Liver (tissue), 9 donors: Measurements from ENCODE around the gene MRPL3. TPM values are rescaled to one million over a fixed set of nuclear protein-coding genes. Genes with fewer than 3 reads are reported as not detected.

Experiments used
- DNase-seq: peaks from one replicate; pipeline ENCODE4 v3.0.0-alpha.2; 2017; ENCODE audit warnings: low spot score
- H3K27ac ChIP-seq, 2 donors: one replicate each; pipeline ENCODE4 v1.7.0; 2013; ENCODE audit warnings: inconsistent platforms in 2 of 2, low read length in 2 of 2, control low read depth in 1 of 2, low read depth in 1 of 2, mild to moderate bottlenecking in 1 of 2
- H3K27me3 ChIP-seq, 4 donors: one replicate each; pipeline versions ENCODE4 v1.6.1 to v1.7.0; 2013; ENCODE audit warnings: low read length in 3 of 4, inconsistent platforms in 1 of 4, mild to moderate bottlenecking in 1 of 4, moderate library complexity in 1 of 4; ENCODE audit not compliant: control insufficient read depth in 4 of 4, insufficient read depth in 4 of 4
- H3K36me3 ChIP-seq, 4 donors: one replicate each; pipeline versions ENCODE4 v1.6.1 to v1.7.0; 2013; ENCODE audit warnings: low read length in 3 of 4, mild to moderate bottlenecking in 3 of 4, low read depth in 1 of 4, moderate library complexity in 1 of 4; ENCODE audit not compliant: control insufficient read depth in 4 of 4, insufficient read depth in 3 of 4
- H3K4me1 ChIP-seq, 4 donors: one replicate each; pipeline versions ENCODE4 v1.6.1 to v1.7.0; 2013; ENCODE audit warnings: low read length in 3 of 4, mild to moderate bottlenecking in 3 of 4, moderate library complexity in 1 of 4; ENCODE audit not compliant: control insufficient read depth in 4 of 4, insufficient read depth in 4 of 4
- H3K4me3 ChIP-seq, 3 donors: one replicate each; pipeline versions ENCODE4 v1.6.1 to v1.7.0; 2013; ENCODE audit warnings: low read length in 3 of 3, control low read depth in 1 of 3, low read depth in 1 of 3, mild to moderate bottlenecking in 1 of 3
- H3K9ac ChIP-seq, 2 donors: one replicate each; pipeline ENCODE4 v1.7.0; 2013; ENCODE audit warnings: low read length in 2 of 2, mild to moderate bottlenecking in 2 of 2, moderate library complexity in 2 of 2, control low read depth in 1 of 2, low read depth in 1 of 2
- H3K9me3 ChIP-seq, 4 donors: one replicate each; pipeline versions ENCODE4 v1.6.1 to v1.7.0; 2013; ENCODE audit warnings: low read length in 3 of 4; ENCODE audit not compliant: control insufficient read depth in 4 of 4
- ATF3 ChIP-seq: IDR thresholded peaks from 2 replicates; pipeline ENCODE4 v1.6.1; 2016; ENCODE audit warnings: antibody characterized with exemption
- EGR1 ChIP-seq, 2 donors: IDR thresholded peaks; 2 replicates each; pipeline ENCODE4 v1.6.1; 2016 to 2018; ENCODE audit warnings: antibody characterized with exemption in 2 of 2, low read depth in 2 of 2
- FOXA2 ChIP-seq: IDR thresholded peaks from 2 replicates; pipeline ENCODE4 v1.6.1; 2016; ENCODE audit warnings: antibody characterized with exemption
- GABPA ChIP-seq, 2 donors: IDR thresholded peaks in 1 of 2; conservative IDR thresholded peaks in 1 of 2; 2 replicates each; pipeline ENCODE4 v1.6.1; 2016; ENCODE audit warnings: antibody characterized with exemption in 2 of 2, mild to moderate bottlenecking in 1 of 2, moderate library complexity in 1 of 2
- HNF4A ChIP-seq, 2 donors: conservative IDR thresholded peaks; 2 replicates each; pipeline ENCODE4 v1.6.1; 2016; ENCODE audit warnings: antibody characterized with exemption in 2 of 2, mild to moderate bottlenecking in 2 of 2
- JUND ChIP-seq, 2 donors: IDR thresholded peaks; 2 replicates each; pipeline ENCODE4 v1.6.1; 2016; ENCODE audit warnings: antibody characterized with exemption in 2 of 2
- MAX ChIP-seq: IDR thresholded peaks from 2 replicates; pipeline ENCODE4 v1.6.1; 2016; ENCODE audit warnings: antibody characterized with exemption
- NR2F2 ChIP-seq: IDR thresholded peaks from 2 replicates; pipeline ENCODE4 v1.6.1; 2016; ENCODE audit warnings: antibody characterized with exemption
- RAD21 ChIP-seq, 2 donors: IDR thresholded peaks; 2 replicates each; pipeline ENCODE4 v1.6.1; 2016; ENCODE audit warnings: antibody characterized with exemption in 2 of 2, mild to moderate bottlenecking in 2 of 2
- REST ChIP-seq: IDR thresholded peaks from 2 replicates; pipeline ENCODE4 v1.6.1; 2016; ENCODE audit warnings: antibody characterized with exemption, mild to moderate bottlenecking
- SP1 ChIP-seq: IDR thresholded peaks from 2 replicates; pipeline ENCODE4 v1.6.1; 2018; ENCODE audit warnings: antibody characterized with exemption, mild to moderate bottlenecking
- YY1 ChIP-seq: IDR thresholded peaks from 2 replicates; pipeline ENCODE4 v1.6.1; 2016; ENCODE audit warnings: antibody characterized with exemption, mild to moderate bottlenecking
- WGBS: extraction: QIAGEN DNeasy Blood & Tissue Kit; methylation state at CpG from one replicate; pipeline ENCODE4 v1.1.7; 2013; 5-methylcytosine and 5-hydroxymethylcytosine counted together
- polyA plus RNA-seq, 2 donors: library from polyadenylated mRNA; stranded (reverse) in 1 of 2; unstranded in 1 of 2; fragments of 200-250 nt in 1 of 2; fragments of >200 nt in 1 of 2; fragmentation: Nextera tagmentation in 1 of 2; extraction: Ambion mirVana in 1 of 2; gene quantifications; one replicate each; pipeline versions ENCODE4 v1.2.1 to v1.2.3, GENCODE V29; 2013 to 2015
- total RNA-seq, 2 donors: library from RNA; depleted of rRNA; stranded (reverse); fragments of >200 nt; gene quantifications; one replicate each; pipeline ENCODE4 v1.2.3, GENCODE V29; 2014
- donor health status: healthy.
- donor health status: healthy.
- donor health status: healthy.
- donor health status: healthy.
- donor health status: healthy.

MRPL3 gene
- total and polyA plus RNA-seq, 4 donors, result 35.7 to 52.9 (median 47.6) TPM

- no peaks in the 10 kb centered on the region for H3K4me1 ChIP-seq
- no peak overlapping the region for H3K9ac ChIP-seq
- TF ChIP-seq GABPA (IDR thresholded peaks at IDR 0.05 in 1 of 2, conservative IDR thresholded peaks at IDR 0.05 in 1 of 2), result no peak
- H3K36me3 ChIP-seq, result peaks cover 2 to 37% (median 11%) of the 10 kb centered on the region in 4 donors
- WGBS, result 94% methylated on average over 4 of the region's 4 CpGs
- DNase-seq, result no peak
- H3K9me3 ChIP-seq, result no peaks in the 10 kb centered on the region
- H3K27me3 ChIP-seq, result no peaks in the 10 kb centered on the region
- no peak overlapping the region for H3K4me3 ChIP-seq
- H3K27ac ChIP-seq, result no peak overlapping the region
Observed at GRCh38 chr3:131484496-131485111, 18.2 kb downstream of the MRPL3 start.

- Histone ChIP-seq H3K4me1 (no peaks in the 10 kb centered on the region), H3K4me3 (no peak overlapping the region), H3K36me3 (peaks cover 2 to 18% (median 6%) of the 10 kb centered on the region in 4 donors), H3K9ac (no peak overlapping the region), H3K27ac (no peak overlapping the region), H3K9me3 (no peaks in the 10 kb centered on the region), H3K27me3 (no peaks in the 10 kb centered on the region)
- no peak for TF ChIP-seq GABPA (IDR thresholded peaks at IDR 0.05 in 1 of 2, conservative IDR thresholded peaks at IDR 0.05 in 1 of 2)
- no peak for TF ChIP-seq YY1
- no peak for TF ChIP-seq ATF3
- TF ChIP-seq REST, result no peak
- no peak for TF ChIP-seq JUND (IDR thresholded peaks at IDR 0.05)
- no peak for TF ChIP-seq RAD21 (IDR thresholded peaks at IDR 0.05)
- no peak for TF ChIP-seq FOXA2
- no peak for DNase-seq
- WGBS, result over 99% methylated on average over 2 of the region's 2 CpGs
Observed at GRCh38 chr3:131480116-131480515, 22.7 kb downstream of the MRPL3 start.

GRCh38 chr3:131477813-131478212 is 25.0 kb downstream of the MRPL3 start:
- Histone ChIP-seq H3K36me3 (peaks cover 0 to 8% (median 3%) of the 10 kb centered on the region in 4 donors), H3K4me3 (no peak overlapping the region), H3K4me1 (peaks cover 0 to 1% (median 0%) of the 10 kb centered on the region in 4 donors), H3K9me3 (no peaks in the 10 kb centered on the region), H3K27ac (no peak overlapping the region), H3K9ac (no peak overlapping the region), H3K27me3 (no peaks in the 10 kb centered on the region)
- WGBS, result 92% methylated on average over 3 of the region's 3 CpGs
- no peak for TF ChIP-seq SP1
- no peak for TF ChIP-seq MAX
- TF ChIP-seq EGR1 (IDR thresholded peaks at IDR 0.05; ENCODE audit: low read depth in 2 of 2), result no peak
- no peak for TF ChIP-seq NR2F2
- no peak for TF ChIP-seq HNF4A (conservative IDR thresholded peaks at IDR 0.05)
- no peak for DNase-seq
